ENCODE data around the gene PNKD.

GRCh38 chr2:218275371-218276072, 5.2 kb downstream of the PNKD start:
- TF ChIP-seq, protein P1, sequence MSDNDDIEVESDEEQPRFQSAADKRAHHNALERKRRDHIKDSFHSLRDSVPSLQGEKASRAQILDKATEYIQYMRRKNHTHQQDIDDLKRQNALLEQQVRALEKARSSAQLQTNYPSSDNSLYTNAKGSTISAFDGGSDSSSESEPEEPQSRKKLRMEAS (IDR thresholded peaks at IDR 0.05): no peak
- TF ChIP-seq E2F6 (IDR thresholded peaks at IDR 0.05; ENCODE audit: borderline replicate concordance, low read depth) (no peak), POLR2A (IDR thresholded peaks at IDR 0.05; ENCODE audit: low read length) (no peak), MYC (IDR thresholded peaks at IDR 0.05; ENCODE audit: borderline replicate concordance, low read length) (no peak), EP300 (IDR thresholded peaks at IDR 0.05) (no peak), BHLHE40 (IDR thresholded peaks at IDR 0.05; ENCODE audit: low read depth, low read length) (no peak)
